K562 (cell line): ENCODE results near the gene ZRANB3.

ENCODE experiments used
- BDP1 ChIP-seq: IDR thresholded peaks from 3 replicates; pipeline ENCODE4 v1.6.1; 2011; ENCODE audit not compliant: insufficient read length, insufficient read depth
- CHD2 ChIP-seq: IDR thresholded peaks from 2 replicates; pipeline ENCODE4 v1.6.1; 2011; ENCODE audit warnings: low read depth, low read length
- ESRRA ChIP-seq: fragments of 450-650 bp; IDR thresholded peaks from 2 replicates; pipeline ENCODE4 v1.6.1; 2014; ENCODE audit warnings: low read depth, mild to moderate bottlenecking, moderate library complexity, borderline replicate concordance
- EZH2 ChIP-seq: IDR thresholded peaks from 2 replicates; pipeline ENCODE4 v1.6.1; 2012; ENCODE audit warnings: low read depth, mild to moderate bottlenecking, inconsistent platforms, low read length, borderline replicate concordance
- GTF2E2 ChIP-seq: fragments of 200-800 bp; sonication (Bioruptor generic); IDR thresholded peaks from 2 replicates; pipeline ENCODE4 v1.6.1; 2016; ENCODE audit warnings: missing genetic modification characterization, missing compliant biosample characterization
- KDM5B ChIP-seq: fragments of 200-600 bp; sonication (generic); IDR thresholded peaks from 2 replicates; pipeline ENCODE4 v1.6.1; 2012; ENCODE audit warnings: low read depth, mild to moderate bottlenecking, moderate library complexity, low read length, control low read depth, inconsistent platforms; ENCODE audit not compliant: insufficient replicate concordance
- MTF1 ChIP-seq: fragments of 250-450 bp; sonication (Bioruptor Pico); IDR thresholded peaks from 2 replicates; pipeline ENCODE4 v1.9.0; 2021; ENCODE audit warnings: moderate library complexity, mild to moderate bottlenecking, inconsistent platforms, borderline replicate concordance
- MXD1 ChIP-seq: fragments of 250-450 bp; sonication (Bioruptor Pico); IDR thresholded peaks from 2 replicates; pipeline ENCODE4 v1.8.0; 2021; ENCODE audit warnings: borderline replicate concordance, mild to moderate bottlenecking, moderate library complexity; ENCODE audit not compliant: poor library complexity, severe bottlenecking
- REST ChIP-seq, 2 experiments: fragments of 450-650 bp; formaldehyde crosslinking in 1 of 2; IDR thresholded peaks; 2 replicates each; pipeline versions ENCODE4 v1.4.0 to v1.6.1; 2014 to 2020; ENCODE audit warnings: mild to moderate bottlenecking in 2 of 2, borderline replicate concordance in 1 of 2, low read depth in 1 of 2
- RFX5 ChIP-seq: IDR thresholded peaks from 2 replicates; pipeline ENCODE4 v1.6.1; 2011; ENCODE audit warnings: low read depth, mild to moderate bottlenecking, improper control_type of control experiment, low read length
- TAF1 ChIP-seq: IDR thresholded peaks from 2 replicates; pipeline ENCODE4 v1.6.1; 2011; ENCODE audit warnings: mild to moderate bottlenecking, low read length, moderate library complexity; ENCODE audit not compliant: insufficient read depth, control insufficient read depth, severe bottlenecking; ENCODE audit errors: extremely low read depth
- ZBTB17 ChIP-seq: fragments of 450-650 bp; formaldehyde crosslinking; IDR thresholded peaks from 2 replicates; pipeline ENCODE4 v1.4.0; 2020; ENCODE audit warnings: mild to moderate bottlenecking
- ZFP36 ChIP-seq: fragments of 150-350 bp; IDR thresholded peaks from 2 replicates; pipeline ENCODE4 v1.6.1; 2018; ENCODE audit warnings: low read length, low read depth; ENCODE audit not compliant: partially characterized antibody

- no peak for TF ChIP-seq REST (IDR thresholded peaks at IDR 0.05; ENCODE audit: borderline replicate concordance)
- no peak for TF ChIP-seq REST (CRISPR knock-in tag; IDR thresholded peaks at IDR 0.05; ENCODE audit: low read depth)
- no peak for TF ChIP-seq TAF1
- TF ChIP-seq RFX5, result no peak
- no peak for TF ChIP-seq MXD1 (CRISPR knock-in tag)
- TF ChIP-seq MTF1, result no peak
- TF ChIP-seq GTF2E2 (tag), result no peak
- no peak for TF ChIP-seq EZH2
- TF ChIP-seq CHD2, result no peak
- TF ChIP-seq BDP1, result no peak
- TF ChIP-seq ZFP36, result no peak
- TF ChIP-seq ESRRA, result no peak
- TF ChIP-seq KDM5B, result no peak
- TF ChIP-seq ZBTB17 (CRISPR knock-in tag), result no peak
Observed at GRCh38 chr2:135248611-135249010, 282.4 kb downstream of the ZRANB3 start.
